Hypothalamus (tissue), 51 donors: ENCODE results near the gene COQ5.
A peak's percentile ranks its signal among the peaks of the same experiment; 100 is the strongest.

Experiments
- DNase-seq, 51 donors: peaks; one replicate each; lab custom pipeline; 2025; lab: John Stamatoyannopoulos, UW

Gene COQ5

DNA sequence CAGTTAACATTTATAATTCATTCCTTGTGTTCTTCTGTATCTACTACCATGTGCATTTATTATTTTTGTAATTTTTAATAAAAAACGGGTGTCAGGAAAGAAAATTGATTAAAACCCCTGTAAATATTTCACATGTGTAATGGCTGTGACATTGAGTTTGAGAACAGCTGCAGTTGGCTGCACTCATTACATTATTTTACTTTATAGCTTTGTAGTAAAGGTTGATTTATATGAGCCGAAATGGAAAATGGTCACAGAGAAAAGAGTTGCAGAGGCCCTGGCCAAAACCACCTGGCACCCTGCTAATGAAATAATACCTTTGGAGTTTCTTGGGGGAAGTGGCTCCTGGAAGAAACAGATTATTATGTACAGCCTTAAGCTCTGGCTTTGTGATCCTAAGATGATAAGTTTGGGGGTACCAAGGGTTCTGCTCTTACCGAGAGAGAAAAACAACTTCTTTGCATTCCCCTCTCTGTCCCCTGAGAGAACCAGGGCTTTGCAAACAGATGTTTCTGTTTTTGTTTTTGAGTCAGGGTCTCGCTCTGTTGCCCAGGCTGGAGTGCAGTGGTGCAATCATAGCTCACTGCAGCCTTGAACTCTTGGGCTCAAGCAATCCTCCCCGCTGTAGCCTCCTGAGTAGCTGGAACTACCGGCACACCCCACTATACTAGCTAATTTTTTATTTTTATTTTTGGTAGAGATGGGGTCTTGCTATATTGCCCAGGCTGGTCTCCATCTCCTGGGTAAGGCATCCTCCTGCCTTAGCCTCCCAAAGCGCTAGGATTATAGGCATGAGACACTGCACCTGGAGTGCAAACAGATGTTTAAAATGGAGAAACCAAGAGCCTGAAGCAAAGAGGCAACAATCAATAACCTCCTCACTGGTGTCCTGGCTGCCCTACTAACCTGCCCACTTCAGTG, 42.7 kb downstream of the COQ5 start:
- DNase-seq, result no peak

DNA sequence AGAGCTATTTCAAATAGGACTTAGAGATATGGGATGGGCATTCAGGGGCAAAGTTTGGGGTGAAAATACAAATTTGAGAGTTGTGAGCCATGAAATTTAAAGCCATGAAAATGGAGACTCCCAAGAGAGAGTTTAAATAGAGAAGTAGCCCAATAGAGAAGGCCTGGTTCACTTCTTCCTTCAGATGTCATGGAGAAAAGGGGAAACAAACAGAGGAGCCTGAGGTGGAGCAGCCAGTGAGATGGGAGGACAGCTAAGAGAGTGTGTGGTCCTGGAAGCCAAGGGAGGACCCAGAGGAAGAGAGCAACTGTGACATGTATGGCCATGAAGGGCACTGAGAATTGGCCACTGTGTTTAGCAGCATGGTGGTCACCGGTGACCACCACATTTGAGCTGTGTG, 45.3 kb downstream of the COQ5 start:
- no peak for DNase-seq

DNA sequence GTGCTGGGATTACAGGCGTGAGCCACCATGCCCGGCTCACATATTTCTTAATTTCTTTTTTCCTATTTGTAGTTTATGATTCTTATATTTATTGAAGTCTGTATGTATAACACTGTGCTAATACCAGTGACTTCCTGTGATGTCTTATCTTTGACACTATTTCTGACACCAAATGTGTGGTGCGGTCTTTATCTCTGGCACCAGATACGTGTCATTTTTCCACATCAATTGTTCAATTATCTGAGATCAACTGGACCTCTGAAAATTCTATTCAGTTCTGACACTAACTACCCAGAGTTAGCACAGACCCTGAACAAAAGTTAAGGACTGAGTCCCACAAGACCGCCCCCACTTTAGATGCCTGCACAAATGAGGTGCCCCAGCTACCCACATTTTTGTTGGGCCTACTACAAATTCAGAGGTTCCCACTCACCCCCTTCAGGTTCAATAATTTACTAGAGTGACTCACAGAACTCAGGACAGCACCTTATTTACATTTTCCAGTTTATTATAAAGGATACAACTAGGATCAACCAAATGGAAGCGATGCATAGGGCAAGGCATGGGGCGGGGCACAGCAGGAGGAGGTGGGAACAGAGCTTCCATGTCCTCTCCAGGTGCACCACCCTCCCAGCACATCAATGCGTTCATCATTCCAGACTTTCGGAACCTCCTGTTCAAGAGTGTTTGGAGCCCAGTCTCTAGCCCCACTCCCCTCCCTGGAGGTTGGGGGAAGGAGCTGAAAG, 47.8 kb downstream of the COQ5 start:
- no peak for DNase-seq

DNA sequence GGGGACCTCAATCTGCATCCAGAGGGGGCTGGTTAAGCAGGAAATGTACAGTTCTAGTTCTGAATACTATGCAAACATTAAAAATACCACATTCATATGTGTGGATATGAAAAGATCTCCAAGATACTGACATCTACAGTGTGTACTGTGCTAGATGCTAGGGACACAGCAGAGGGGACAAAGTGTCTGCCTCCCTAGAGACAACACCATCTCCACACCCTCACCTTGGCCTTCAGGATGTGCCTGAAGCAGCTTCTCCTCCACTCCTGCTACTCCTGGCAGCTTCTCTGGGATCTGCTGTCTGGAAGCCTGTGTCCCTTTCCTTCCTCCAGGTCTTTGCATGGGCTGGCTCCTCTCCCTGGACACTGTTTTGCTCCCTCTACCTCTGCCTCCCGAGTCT, 48.7 kb downstream of the COQ5 start:
- DNase-seq, result no peak

DNA sequence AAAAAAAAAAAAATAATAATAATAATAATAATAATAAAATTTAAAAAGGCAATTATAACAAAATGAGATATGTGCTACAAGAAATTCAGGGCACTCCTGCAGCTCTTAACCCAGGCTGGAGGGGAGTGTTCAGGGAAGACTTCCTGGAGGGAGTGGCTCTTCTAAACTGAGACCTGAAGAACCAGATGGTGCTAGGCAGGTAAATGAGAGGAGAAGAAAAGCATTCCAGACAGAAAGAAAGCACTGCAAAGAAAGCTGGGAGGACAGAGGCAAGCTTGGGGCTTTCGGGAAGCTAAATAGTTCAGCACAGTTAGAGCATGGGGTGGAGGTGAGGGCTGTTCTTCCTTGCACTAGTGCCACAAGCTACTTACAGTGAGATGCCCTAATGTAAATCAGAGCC, 49.5 kb downstream of the COQ5 start:
- DNase-seq, result no peak

DNA sequence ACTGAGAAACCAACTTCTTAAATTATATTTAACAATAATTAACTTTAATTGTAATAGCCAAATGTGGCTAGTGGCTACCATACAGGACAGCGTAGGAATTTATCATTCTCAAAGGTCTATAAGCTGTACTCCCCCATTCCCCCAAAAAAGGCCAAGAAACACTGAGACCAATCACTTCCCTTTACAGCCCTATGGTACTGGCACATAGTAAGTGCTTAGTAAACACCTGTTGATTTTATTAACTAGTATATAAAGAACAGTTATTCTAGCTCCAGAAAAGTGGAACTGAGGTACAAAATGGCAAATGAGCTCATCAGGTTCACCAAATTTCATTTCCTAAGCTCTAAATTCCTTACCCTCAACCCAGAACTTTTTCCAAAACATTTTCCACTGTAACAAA, 53.3 kb downstream of the COQ5 start:
- no peak for DNase-seq

DNA sequence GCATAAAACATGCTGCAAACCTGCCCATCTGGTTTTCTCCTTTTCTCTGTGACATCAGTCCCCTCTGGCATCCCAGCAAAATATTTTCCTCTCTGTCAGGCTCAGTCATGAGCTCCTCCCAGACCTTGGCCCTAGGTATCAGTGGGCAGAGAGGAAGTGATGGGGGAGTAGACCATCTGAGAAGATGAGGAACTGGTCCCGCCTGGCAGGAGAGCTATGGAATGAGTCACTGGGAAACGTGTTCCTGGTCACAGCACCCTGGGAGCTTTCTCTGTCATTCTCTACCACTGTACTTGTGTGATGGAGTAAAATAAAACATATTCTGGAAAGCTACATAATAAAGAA, 54.4 kb downstream of the COQ5 start:
- DNase-seq, result peak in 7 of 51 donors; percentile 9 to 67 (median 27)

DNA sequence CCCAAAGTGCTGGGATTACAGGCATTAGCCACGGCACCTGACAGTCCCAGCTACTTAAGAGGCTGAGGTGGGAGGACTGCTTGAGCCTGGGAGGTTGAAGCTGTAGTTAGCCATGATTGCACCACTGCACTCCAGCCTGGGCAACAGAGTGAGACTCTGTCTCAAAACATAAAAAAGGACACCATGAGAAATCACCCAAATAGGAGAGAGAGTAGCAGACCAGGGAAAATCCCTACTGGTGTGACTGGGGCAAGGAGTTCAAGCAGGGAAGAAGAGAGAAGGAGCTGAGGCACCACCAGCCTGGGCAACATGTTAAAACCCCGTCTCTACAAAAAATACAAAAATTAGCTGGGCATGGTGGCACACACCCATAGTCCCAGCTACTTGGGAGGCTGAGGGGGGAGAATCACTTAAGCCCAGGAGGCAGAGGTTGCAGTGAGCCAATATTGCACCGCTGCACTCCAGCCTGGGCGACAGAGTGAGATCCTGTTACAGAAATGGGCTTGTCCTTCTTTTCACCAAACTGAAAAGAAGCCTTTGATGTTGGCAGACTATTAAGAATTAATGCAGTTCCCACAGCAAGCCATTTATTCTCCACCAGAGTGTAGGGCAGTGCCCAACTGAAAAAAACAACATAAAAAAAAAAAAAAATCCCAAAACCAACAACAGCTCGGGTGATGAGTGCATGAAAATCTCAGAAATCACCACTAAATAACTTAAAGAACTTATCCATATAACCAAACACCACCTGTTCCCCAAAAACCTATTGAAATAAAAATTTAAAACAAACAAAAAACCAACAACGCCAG, 54.9 kb downstream of the COQ5 start:
- no peak for DNase-seq

DNA sequence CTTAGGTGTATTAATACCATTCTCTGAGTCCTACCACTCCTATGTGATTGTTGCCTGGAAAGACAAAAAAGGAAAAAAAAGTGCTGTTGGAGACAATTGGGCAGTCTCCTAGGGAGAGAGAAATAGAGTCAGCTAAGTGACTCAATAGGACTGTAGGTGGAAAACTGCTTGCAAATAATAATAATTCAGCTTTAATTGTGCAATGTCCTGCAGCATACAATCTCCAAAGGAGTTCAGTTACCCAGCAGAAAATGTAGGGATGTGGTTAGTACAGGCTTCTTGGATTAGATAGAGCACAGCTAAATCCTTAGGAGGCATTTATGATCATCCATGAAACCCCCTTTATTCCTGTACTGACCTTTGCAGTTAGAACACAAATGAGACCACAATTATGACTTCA, 56.4 kb downstream of the COQ5 start:
- DNase-seq, result no peak

DNA sequence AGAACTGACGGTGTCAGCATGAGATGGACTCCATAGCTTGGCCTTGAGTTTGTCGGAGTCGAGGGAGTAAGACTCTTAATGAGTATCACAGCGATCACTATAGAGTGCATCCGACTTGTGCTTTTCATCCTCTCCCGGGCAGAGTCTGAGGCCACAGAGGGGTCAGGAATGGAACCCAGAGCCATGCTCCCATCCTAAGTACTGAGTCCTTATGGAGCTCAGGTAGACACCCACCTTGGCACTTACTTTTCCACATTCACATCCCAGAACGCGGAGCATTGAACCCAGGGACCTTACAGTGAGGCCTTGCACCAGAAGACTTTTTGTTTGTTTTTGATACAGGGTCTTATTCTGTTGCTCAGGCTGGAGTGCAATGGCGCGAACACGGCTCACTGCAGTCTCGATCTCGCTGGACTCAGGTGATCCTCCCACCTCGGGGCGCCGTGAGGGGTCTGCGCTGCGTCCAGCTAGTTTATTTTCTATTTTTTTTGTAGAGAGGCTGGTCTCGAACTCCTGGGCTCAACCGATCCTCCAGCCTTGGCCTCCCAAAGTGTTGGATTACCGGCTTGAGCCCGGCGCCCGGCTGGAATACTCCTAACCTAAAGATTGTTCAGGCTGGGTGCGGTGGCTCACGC, 58.7 kb downstream of the COQ5 start:
- peak in 3 of 51 donors; percentile 44 to 71 (median 57) for DNase-seq

DNA sequence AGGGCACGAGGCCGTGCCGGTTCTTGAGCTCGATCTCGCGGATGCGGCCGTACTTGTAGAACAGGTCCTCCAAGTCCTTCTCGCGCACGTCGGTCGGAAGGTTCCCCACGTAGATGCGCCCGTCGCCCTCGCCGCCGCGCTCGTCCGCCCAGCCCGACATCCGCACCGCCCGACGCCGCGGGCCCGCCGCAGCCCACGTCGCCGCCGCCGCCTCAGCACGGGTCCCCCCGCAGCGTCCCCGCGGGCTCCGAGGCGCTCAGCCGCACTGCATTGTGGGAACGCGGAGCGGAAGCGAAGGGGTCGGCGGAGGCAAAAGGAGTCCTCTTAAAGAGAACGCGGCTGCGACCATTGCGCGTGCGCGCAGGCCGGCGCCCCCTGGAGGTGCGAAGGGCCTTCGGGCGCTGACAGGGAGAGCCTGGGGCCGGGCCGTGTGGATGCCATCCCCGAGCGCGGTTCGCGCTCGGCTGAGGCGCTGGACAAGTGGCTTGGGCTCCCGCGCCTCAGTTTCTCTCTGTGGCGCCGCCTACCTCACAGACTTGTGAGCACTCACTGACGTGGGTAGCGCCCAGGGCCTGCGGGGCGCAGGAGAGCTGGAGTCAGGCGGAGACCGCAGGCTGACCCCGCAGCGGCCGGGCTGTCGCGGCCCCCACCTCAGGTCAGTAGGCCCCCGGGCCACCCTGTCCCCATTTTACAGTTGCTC, 59.4 kb downstream of the COQ5 start, which contains the start of gene SRSF9:
Gene SRSF9, minus strand, starts transcription at position 299 of the 700 bp plus-strand sequence. Its CDS starts 139 bp downstream, at position 160.
- peak; percentile 72 to 97 (median 92) for DNase-seq

DNA sequence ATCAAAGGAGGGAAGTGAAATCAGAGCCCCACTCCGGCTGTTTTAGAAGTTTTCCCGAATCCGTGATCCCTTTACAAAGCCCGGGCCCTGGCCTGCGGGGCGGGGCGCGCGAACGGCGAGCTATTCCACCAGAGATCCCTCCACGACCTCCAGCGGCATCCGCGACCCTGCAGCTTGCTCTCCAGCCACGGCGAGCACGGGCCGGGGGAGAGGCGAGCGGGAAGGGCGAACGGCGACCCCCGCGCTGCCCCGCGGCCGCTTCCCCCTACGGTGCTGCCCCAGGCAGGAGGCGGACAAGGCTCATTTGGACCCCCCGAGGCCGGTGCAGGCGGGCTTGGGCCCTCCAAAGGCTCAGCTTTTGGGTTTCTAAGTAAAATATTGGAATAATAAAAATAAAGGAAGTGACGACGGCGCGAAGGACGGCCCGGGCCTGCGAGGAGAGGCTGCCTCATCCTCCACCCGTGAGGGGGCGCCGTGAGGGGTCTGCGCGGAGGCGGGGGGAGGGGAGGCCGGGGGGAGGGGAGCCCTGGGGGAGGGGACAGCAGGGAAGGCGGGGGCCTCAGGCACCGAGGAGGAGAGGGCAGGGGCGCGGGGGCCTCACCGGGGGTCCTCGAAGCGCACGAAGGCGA, 60.0 kb downstream of the COQ5 start:
- peak in 30 of 51 donors; percentile 19 to 77 (median 58) for DNase-seq

DNA sequence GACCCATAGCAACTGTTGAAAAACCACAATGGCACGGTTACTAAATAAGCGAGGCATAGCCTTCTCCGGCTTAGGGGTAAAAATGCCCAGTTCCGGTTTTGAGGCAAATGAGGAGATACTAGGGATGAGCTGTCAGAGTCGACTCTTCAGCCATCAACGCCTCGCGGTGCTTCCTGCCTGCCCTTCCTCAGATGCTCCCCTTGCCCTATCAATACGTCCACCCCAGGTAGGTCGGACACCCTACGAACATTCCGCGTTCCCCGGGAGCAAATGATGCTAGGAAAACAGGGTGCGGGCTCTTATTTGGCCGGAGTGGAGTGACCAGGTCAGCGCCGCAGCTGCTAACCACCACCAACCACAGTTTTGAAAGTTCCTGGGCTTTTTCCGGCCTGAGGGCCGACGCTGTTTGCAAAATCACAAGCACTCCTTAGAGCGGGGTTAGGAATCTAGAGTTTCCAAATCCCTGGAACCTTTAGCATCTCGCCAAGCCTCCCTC, 60.6 kb downstream of the COQ5 start:
- DNase-seq, result peak in 6 of 51 donors; percentile 6 to 53 (median 31)

DNA sequence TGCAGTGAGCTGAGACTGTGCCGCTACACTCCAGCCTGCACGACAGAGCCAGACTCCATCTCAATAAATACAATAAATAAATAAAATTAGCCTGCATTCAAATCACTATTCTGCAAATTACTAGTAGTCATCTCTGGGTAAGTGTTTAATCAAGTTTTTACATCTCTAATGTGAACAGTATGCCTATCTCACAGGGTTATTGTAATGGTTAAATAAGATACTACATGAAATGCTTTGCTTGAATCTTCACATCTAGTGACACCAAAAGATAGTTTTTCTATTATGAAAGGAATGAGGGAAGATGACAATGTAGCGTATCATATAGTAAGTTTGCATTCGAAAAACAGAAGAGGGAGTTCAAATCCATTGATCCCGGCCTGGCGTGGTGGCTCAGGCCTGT, 61.5 kb downstream of the COQ5 start:
- DNase-seq, result no peak

DNA sequence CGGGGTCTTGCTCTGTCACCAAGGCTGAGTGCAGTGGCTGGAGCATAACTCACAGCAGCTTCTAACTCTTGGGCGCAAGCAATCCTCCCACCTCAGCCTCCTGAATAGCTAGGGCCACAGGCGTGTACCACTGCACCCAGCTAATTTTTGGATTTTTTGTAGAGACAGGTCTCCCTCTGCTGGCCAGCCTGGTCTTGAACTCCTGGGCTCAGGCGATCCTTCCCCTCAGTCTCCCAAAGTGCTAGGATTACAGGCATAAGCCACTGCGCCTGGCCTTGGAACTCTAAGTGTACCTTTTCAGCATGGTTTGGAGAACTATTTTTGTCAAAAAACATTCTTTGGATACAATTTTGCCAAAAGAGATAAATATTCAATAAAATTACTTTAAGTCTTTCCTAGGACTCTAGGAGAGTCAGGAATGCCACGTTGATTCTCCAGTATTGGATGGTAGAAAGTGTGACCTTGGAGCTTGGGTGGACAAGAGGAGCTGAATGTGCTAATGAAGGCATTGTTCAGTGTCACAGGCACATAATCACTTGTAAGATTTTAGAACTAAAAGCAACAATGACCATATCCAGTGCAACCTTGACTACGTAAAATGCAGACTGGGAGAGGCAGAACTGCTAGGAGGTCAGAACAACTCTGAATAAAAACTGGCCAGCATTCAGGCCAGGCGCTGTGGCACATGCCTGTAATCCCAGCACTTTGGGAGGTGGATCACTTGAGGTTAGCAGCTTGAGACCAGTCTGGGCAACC, 62.2 kb downstream of the COQ5 start:
- DNase-seq, result peak in 10 of 51 donors; percentile 0 to 31 (median 16)

DNA sequence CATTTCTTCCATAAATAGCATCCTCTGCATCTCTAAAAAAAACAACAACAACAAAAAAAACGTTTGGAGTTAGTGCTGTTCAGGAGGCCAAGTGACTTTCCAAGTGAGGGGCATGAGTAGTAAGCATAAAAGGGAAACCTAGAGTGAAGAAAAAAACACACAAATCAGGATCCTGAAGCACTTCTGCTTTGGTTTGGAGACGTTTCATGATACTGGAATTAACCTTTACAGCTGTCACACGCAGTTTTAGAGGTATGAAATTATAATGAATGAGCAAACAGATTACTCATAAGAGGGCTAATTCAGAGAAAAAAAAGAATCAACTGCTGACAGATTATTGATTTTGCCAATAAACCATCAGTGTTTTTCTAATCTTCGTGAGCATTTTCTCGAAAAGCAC, 63.2 kb downstream of the COQ5 start:
- DNase-seq, result no peak

DNA sequence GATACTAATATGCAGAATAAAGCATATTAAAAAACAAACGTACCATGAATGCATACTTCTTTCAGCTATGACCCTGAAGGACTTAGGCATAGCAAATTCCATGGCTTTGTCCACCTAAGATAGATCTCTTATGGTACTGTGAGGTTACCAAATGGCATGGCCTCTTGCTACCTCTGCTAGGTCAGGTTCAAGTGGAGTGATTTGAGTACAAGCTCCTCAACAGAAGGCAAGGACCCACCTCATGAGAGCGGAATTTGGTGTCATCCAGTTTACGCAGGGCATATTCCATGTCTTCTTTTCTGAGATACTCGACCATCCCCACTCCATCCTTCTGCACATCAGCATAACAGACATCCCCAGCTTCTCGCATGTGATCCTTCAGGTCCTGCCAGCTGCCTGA, 65.2 kb downstream of the COQ5 start:
- DNase-seq, result no peak

DNA sequence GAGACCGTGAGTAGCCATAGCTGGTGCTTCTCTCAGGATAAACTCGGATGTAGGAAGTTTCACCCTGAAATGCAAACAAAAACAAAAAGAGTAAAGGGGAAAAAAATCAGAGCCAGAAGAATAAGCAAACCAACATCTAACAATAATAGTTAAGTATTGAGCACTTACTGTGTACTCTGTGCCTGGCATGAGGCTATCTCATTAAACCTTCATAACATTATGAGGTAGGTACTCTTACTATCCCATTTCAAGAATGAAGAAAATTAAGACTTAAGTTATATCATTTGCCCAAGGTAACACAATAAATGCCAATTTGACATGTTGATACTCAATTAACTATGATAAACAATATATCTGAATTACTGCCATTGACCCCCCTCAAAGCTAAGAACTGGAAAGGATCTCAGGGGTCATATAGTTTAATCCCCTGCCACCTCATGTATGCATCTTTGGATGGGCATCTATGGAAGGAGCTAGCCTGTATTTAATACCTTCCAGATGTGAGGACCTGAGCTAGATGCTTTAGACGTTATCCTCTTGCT, 66.8 kb downstream of the COQ5 start:
- DNase-seq, result no peak
